GM18526 (cell line): ENCODE measurements around the gene PLA2G2D.

Source experiments
- POLR2A ChIP-seq: IDR thresholded peaks from 3 replicates; pipeline ENCODE4 v1.6.1; 2011; ENCODE audit not compliant: insufficient read length; ENCODE audit errors: extremely low read depth

PLA2G2D gene

GRCh38 chr1:20074055-20074724, 45.1 kb downstream of the PLA2G2D start:
- no peak for TF ChIP-seq POLR2A

GRCh38 chr1:20073256-20073655, 46.1 kb downstream of the PLA2G2D start:
- TF ChIP-seq POLR2A: no peak

- TF ChIP-seq POLR2A: no peak
These were observed 46.6 kb downstream of the PLA2G2D start for GRCh38 chr1:20072771-20073170.

GRCh38 chr1:20071416-20071815, 47.9 kb downstream of the PLA2G2D start:
- TF ChIP-seq POLR2A: no peak

- no peak for TF ChIP-seq POLR2A
These were observed 49.0 kb downstream of the PLA2G2D start for GRCh38 chr1:20070357-20070756.

- no peak for TF ChIP-seq POLR2A
These were observed 49.5 kb downstream of the PLA2G2D start, which contains the start of gene PLA2G5 for GRCh38 chr1:20069874-20070273. Gene PLA2G5, plus strand, starts transcription at chr1:20070194. Its CDS starts 14,637 bp downstream, at chr1:20084831.

GRCh38 chr1:20068722-20069121, 50.6 kb downstream of the PLA2G2D start:
- no peak for TF ChIP-seq POLR2A

- TF ChIP-seq POLR2A: no peak
These were observed 55.5 kb downstream of the PLA2G2D start for GRCh38 chr1:20063861-20064292.
